Sigmoid colon (tissue), 7 donors: Measurements from ENCODE around the gene TNXB. TPM values are rescaled to one million over a fixed set of nuclear protein-coding genes. Genes with fewer than 3 reads are reported as not detected.

Experiments
- DNase-seq: peaks from one replicate; pipeline ENCODE4 v3.0.0-alpha.2; 2019
- H3K27ac ChIP-seq, 4 donors: fragments of 200-600 bp; sonication (generic); one replicate each; pipeline ENCODE4 v1.5.1; 2016 to 2019; ENCODE audit warnings: mild to moderate bottlenecking in 1 of 4
- H3K27me3 ChIP-seq, 3 donors: fragments of 200-600 bp; sonication (generic); one replicate each; pipeline ENCODE4 v1.5.1; 2019; ENCODE audit warnings: mild to moderate bottlenecking in 1 of 3
- H3K36me3 ChIP-seq, 4 donors: fragments of 200-600 bp; sonication (generic); one replicate each; pipeline ENCODE4 v1.5.1; 2016 to 2019
- H3K4me1 ChIP-seq, 4 donors: fragments of 200-600 bp; sonication (generic); one replicate each; pipeline ENCODE4 v1.5.1; 2017 to 2019
- H3K4me3 ChIP-seq, 4 donors: fragments of 200-600 bp; sonication (generic); one replicate each; pipeline ENCODE4 v1.5.1; 2017 to 2019; ENCODE audit warnings: mild to moderate bottlenecking in 2 of 4, moderate library complexity in 1 of 4
- H3K9me3 ChIP-seq, 4 donors: fragments of 200-600 bp in 3 of 4; sonication (generic) in 3 of 4; one replicate each; pipeline versions ENCODE4 v1.5.1 to v1.6.1; 2013 to 2019
- EP300 ChIP-seq, 4 donors: sonication (generic); formaldehyde crosslinking; IDR thresholded peaks; one replicate each; pipeline ENCODE4 v1.6.1; 2017; ENCODE audit warnings: antibody characterized with exemption in 4 of 4
- POLR2A ChIP-seq, 2 donors: fragments of 450-650 bp; IDR thresholded peaks; one replicate each; pipeline ENCODE4 v1.6.1; 2016; ENCODE audit warnings: antibody characterized with exemption in 2 of 2, mild to moderate bottlenecking in 2 of 2, moderate library complexity in 2 of 2
- POLR2AphosphoS5 ChIP-seq, 4 donors: sonication (generic); formaldehyde crosslinking; IDR thresholded peaks; one replicate each; pipeline ENCODE4 v1.6.1; 2017; ENCODE audit warnings: antibody characterized with exemption in 4 of 4
- WGBS, 2 donors: extraction: QIAGEN DNeasy Blood & Tissue Kit; methylation state at CpG; one replicate each; pipeline ENCODE4 v1.1.7; 2013; 5-methylcytosine and 5-hydroxymethylcytosine counted together
- intact Hi-C: fragments of 100-400 bp; cut with DNase I; formaldehyde crosslinking; loops from one replicate; pipeline ENCODE4 v1.15.1; 2023
- polyA plus RNA-seq, 3 donors: library from polyadenylated mRNA; stranded (reverse); fragments of 200-250 nt; gene quantifications; one replicate each; pipeline ENCODE4 v1.2.3, GENCODE V29; 2013
- total RNA-seq, 4 donors: library from RNA; depleted of rRNA; stranded (reverse); fragments of >200 nt; gene quantifications; one replicate each; pipeline ENCODE4 v1.1.0, GENCODE V29; 2016
- TF ChIP-seq, protein P1 (sequence below), 4 experiments: fragments of 450-650 bp in 3 of 4; fragments of 200-600 bp in 1 of 4; IDR thresholded peaks; one replicate each; pipeline ENCODE4 v1.5.1; 2016 to 2019; ENCODE audit warnings: antibody characterized with exemption in 4 of 4, mild to moderate bottlenecking in 3 of 4, moderate library complexity in 2 of 4
- donor health status: healthy with polysubstance abuse.
- donor health status: Bipolar disorder and iron deficiency.
- donor health status: healthy.

The TNXB gene
- total and polyA plus RNA-seq, 7 donors: 1.4 to 224 (median 66.0) TPM

GRCh38 chr6:32112431-32112980 lies 3.4 kb upstream of the TNXB start:
- no peaks in the 10 kb centered on the region for H3K9me3 ChIP-seq
- DNase-seq: peak; percentile 87
- H3K4me1 ChIP-seq: peaks cover 0 to 68% (median 61%) of the 10 kb centered on the region in 4 donors
- TF ChIP-seq, protein P1, sequence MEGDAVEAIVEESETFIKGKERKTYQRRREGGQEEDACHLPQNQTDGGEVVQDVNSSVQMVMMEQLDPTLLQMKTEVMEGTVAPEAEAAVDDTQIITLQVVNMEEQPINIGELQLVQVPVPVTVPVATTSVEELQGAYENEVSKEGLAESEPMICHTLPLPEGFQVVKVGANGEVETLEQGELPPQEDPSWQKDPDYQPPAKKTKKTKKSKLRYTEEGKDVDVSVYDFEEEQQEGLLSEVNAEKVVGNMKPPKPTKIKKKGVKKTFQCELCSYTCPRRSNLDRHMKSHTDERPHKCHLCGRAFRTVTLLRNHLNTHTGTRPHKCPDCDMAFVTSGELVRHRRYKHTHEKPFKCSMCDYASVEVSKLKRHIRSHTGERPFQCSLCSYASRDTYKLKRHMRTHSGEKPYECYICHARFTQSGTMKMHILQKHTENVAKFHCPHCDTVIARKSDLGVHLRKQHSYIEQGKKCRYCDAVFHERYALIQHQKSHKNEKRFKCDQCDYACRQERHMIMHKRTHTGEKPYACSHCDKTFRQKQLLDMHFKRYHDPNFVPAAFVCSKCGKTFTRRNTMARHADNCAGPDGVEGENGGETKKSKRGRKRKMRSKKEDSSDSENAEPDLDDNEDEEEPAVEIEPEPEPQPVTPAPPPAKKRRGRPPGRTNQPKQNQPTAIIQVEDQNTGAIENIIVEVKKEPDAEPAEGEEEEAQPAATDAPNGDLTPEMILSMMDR (IDR thresholded peaks at IDR 0.05): no peak
- peak in 1 of 4 donors; percentile 38 for TF ChIP-seq POLR2AphosphoS5 (IDR thresholded peaks at IDR 0.05)
- H3K27ac ChIP-seq: peak overlapping the region; percentile 70 to 80 (median 76)
- intact Hi-C loops: loop anchor here (10.0 kb wide), 1 partner anchor 68 kb away; no protein-coding TSS in a partner anchor
- peaks cover 4 to 29% (median 19%) of the 10 kb centered on the region in 4 donors for H3K36me3 ChIP-seq
- no peaks in the 10 kb centered on the region for H3K27me3 ChIP-seq
- WGBS, 2 donors: 70 to 74% methylated on average over 9 of the region's 9 CpGs
- H3K4me3 ChIP-seq: no peak overlapping the region

GRCh38 chr6:32111424-32112066 lies 2.4 kb upstream of the TNXB start:
- Histone ChIP-seq H3K36me3 (peaks cover 0 to 20% (median 11%) of the 10 kb centered on the region in 4 donors), H3K27me3 (no peaks in the 10 kb centered on the region), H3K4me3 (no peak overlapping the region), H3K9me3 (no peaks in the 10 kb centered on the region), H3K27ac (peak overlapping the region; percentile 70 to 80 (median 76)), H3K4me1 (peaks cover 0 to 77% (median 68%) of the 10 kb centered on the region in 4 donors)
- intact Hi-C loops: loop anchor here (10.0 kb wide), 1 partner anchor 67 kb away; no protein-coding TSS in a partner anchor
- no peak for TF ChIP-seq POLR2A (IDR thresholded peaks at IDR 0.05)
- no peak for TF ChIP-seq EP300 (IDR thresholded peaks at IDR 0.05)
- TF ChIP-seq POLR2AphosphoS5 (IDR thresholded peaks at IDR 0.05): peak in 3 of 4 donors; percentile 37 to 55 (median 39)
- TF ChIP-seq, protein P1 (IDR thresholded peaks at IDR 0.05): no peak
- WGBS, 2 donors: 81 to 82% methylated on average over 7 of the region's 7 CpGs
- DNase-seq: peak; percentile 89

GRCh38 chr6:32110632-32111031 lies 1.5 kb upstream of the TNXB start:
- DNase-seq: peak; percentile 78
- no peaks in the 10 kb centered on the region for H3K27me3 ChIP-seq
- 17 to 58% methylated on average over 7 of the region's 7 CpGs for WGBS, 2 donors
- H3K27ac ChIP-seq: peak overlapping the region; percentile 70 to 80 (median 76)
- H3K9me3 ChIP-seq: no peaks in the 10 kb centered on the region
- H3K36me3 ChIP-seq: peaks cover 0 to 10% (median 2%) of the 10 kb centered on the region in 4 donors
- peaks cover 0 to 79% (median 68%) of the 10 kb centered on the region in 4 donors for H3K4me1 ChIP-seq
- TF ChIP-seq POLR2A (IDR thresholded peaks at IDR 0.05) (no peak), POLR2AphosphoS5 (IDR thresholded peaks at IDR 0.05) (peak; percentile 5 to 55 (median 28)), EP300 (IDR thresholded peaks at IDR 0.05) (no peak)
- TF ChIP-seq, protein P1 (IDR thresholded peaks at IDR 0.05): no peak
- no peak overlapping the region for H3K4me3 ChIP-seq
- intact Hi-C loops: loop anchor here (10.0 kb wide), 1 partner anchor 66 kb away; no protein-coding TSS in a partner anchor

DNA sequence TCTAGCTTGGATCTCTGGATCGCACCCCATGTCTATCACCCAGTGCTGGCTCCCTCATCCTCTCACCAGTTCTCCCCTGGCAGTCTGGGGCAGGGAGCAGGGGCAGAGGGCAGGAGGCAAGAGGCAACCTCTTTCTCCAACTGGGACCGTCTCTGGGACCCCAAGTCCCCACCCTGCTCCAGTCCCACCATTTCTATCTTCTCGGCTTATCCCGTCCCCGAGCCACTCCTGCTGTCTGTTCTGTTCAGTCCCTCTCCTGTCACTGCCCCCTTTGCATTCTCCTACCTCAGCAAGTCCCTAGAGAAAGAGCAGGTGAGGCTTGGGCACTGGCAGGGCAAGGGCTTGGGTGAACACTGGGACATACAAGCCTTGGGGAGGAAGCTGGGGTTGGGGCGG lies 625 bp upstream of the TNXB start:
- TF ChIP-seq POLR2AphosphoS5 (IDR thresholded peaks at IDR 0.05) (no peak), EP300 (IDR thresholded peaks at IDR 0.05) (no peak), POLR2A (IDR thresholded peaks at IDR 0.05) (no peak)
- TF ChIP-seq, protein P1 (IDR thresholded peaks at IDR 0.05): no peak

More for the DNA sequence above, 625 bp upstream of the TNXB start:
- 65 to 69% methylated on average over 6 of the region's 6 CpGs for WGBS, 2 donors
- intact Hi-C loops: loop anchor here (10.0 kb wide), 1 partner anchor 65 kb away; no protein-coding TSS in a partner anchor
- DNase-seq: no peak
- Histone ChIP-seq H3K9me3 (no peaks in the 10 kb centered on the region), H3K27me3 (no peaks in the 10 kb centered on the region), H3K4me3 (peak overlapping the region in 1 of 4 donors; percentile 48), H3K36me3 (peaks cover 0 to 2% (median 0%) of the 10 kb centered on the region in 4 donors), H3K4me1 (peaks cover 0 to 79% (median 67%) of the 10 kb centered on the region in 4 donors), H3K27ac (peak overlapping the region; percentile 70 to 80 (median 76))
